ENCODE data around the gene NRXN2.

Gene NRXN2

DNA sequence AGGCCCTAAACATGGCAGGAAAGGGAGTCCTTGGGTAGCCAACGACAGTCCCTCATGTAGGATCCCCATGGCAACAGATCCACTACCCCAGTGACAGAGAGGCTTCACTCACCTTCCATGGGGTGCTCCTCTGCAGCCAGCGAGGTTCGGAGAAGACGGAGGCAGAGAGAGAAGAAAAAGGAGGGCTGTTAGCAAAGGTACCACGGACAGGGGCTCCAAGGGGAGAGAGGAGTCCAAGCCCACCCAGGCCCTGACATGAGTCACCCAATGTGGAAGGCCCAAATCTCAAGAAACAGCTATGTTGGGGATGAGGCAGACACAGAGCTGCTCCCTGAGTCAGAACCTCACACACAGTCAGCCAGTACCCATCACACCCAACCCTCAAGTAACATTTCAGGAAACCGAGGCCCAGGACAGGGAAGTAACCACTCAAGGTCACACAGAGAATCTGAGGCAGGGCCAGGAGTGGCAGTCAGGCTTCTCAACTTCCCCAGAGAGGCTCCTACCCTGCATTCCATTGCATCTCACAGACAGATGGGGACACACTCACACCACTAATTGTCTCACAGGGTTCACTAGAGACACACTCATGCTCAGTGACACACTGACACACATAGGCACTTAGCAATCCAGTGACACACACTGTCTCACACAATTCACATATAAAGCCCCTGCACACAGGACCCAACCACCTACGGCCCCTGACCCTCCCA lies 25.2 kb downstream of the NRXN2 start:
- DNase-seq, result no peak

GRCh38 chr11:64696045-64696444 lies 27.0 kb downstream of the NRXN2 start:
- no peak for DNase-seq

- no peak for DNase-seq
Measured at GRCh38 chr11:64695548-64695947, 27.4 kb downstream of the NRXN2 start.

- no peak for DNase-seq
Measured at GRCh38 chr11:64694821-64695365, 28.1 kb downstream of the NRXN2 start.

DNA sequence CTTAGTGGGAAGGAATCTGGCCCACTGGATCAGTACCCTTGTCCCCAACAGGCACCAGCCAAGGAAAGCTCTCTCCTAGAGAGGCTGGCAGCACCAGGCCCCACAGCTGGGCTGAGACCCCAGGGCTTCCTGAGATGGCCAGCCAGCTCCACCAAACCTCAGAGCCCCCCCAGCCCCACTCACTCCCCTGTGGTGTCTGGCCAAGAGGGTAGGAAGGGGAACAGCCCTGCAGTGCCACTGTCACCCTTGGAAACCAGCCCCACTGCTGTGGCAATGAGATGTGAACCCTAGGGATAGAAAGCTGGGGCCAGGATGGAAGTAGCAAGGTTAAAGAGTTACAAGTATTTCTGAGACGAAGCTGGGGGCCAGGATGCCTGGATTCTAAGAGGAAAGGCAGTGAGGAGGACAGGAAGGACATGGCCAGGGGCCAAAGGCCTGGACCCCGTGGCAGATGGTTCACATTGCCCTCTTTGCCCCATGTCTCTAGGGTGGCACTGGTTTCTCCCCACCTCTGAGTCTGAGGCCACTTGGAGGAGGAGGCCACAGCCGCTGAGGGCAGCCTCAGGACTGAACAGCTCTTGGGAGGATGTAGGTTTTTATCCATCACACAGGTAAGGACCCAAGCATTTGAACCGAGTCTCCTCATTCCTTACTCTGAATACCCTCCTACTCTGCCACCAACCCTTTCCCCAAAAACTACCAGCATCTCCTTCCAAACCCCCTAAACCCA lies 28.8 kb downstream of the NRXN2 start:
- no peak for DNase-seq

- no peak for DNase-seq
Measured at GRCh38 chr11:64692764-64693331, 30.1 kb downstream of the NRXN2 start.

DNA sequence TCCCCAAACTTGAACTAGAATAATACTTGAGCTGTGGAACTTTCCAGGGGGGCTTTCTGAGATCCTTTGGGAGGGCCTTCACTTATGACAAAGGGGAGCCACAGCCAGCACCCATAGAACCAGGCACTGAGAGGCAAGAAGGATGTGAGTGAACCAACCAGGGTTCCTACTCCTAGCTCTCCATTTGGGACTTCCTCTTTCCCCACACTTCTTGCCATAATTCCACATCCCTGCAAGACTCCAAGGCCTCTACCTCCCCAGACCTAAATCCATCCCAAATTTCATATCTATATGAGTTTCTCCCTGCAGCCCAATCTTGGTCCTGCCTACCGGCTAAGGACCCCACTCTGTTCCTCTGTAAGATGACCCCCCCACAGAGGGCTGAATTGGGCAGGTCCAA lies 31.5 kb downstream of the NRXN2 start:
- DNase-seq, result no peak

DNA sequence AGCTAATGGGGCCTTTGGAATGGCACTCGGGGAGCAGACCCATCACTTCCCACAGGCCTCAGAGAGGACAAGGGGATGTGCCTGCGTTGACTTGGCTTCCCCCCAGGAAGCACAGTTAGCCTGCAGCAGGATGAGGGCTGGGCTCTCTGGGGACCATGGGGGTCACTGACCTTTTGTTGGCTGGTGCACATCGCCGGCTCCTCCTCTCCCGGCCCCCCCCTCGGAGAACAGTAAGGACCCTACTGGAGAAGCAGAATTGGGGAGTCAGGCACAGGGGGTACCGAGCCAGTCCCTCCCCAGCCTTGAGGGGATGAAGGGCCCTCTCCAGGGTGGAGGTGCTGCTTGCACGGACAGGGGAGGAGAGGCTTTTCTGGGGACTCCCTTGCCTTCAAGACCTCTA lies 32.8 kb downstream of the NRXN2 start:
- no peak for DNase-seq

- peak; percentile 74 to 88 (median 87) for DNase-seq
Measured at GRCh38 chr11:64688534-64688982, 34.4 kb downstream of the NRXN2 start.

GRCh38 chr11:64687643-64688533 lies 35.1 kb downstream of the NRXN2 start:
- no peak for DNase-seq

- no peak for DNase-seq
Measured at GRCh38 chr11:64687204-64687603, 35.8 kb downstream of the NRXN2 start.

DNA sequence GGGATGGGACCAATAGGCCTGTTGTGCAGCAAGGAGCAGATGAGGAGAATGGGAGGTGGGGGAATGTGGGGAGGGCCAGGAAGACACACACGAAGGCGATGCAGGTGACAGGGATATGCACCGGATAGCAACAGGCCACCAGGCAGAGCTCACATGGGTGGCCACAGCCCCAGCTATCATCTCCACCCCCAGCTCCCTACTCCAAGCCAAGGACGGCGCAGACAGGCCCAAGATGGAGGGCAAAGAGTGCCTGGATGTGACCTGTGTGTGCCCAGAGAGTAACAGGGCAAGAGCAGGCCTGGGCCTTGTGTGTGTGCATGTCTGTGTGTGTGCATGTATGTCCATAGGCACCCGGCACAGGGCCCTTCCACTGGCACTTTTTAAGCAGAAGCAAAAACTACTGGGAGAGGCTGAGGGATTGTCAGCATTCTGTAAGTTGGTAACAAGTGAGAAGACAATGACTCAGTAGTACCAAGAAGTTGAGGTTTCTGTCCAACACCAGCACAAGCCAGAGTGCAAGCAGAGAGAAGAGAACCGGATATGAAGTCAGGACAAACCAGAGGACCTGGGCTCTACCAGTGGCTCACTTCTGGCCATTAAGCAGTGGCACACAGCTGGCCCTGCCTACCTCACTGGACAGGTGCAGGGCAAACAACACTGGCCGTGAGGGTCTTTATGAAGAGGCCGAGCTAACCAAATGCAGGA lies 36.4 kb downstream of the NRXN2 start:
- no peak for DNase-seq

DNA sequence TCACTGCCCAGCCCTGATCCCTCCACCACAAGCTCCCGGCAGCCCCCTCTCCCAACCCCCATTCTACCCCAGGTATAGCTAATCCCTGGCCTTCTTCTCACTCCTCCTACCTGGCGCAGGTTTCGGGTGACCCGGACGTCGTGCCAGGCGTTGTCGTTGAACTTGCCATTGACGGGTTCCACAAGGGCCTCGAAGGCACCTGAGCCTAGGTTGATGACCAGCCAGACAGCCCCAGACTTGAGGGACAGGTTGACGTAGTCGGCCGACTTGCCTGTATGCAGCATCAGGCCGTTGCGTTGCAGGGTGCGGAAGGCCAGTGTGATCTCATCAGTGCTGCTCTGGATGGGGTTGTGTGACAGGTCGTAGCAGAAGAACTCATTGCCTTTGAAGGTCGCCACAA lies 37.5 kb downstream of the NRXN2 start:
- no peak for DNase-seq

DNA sequence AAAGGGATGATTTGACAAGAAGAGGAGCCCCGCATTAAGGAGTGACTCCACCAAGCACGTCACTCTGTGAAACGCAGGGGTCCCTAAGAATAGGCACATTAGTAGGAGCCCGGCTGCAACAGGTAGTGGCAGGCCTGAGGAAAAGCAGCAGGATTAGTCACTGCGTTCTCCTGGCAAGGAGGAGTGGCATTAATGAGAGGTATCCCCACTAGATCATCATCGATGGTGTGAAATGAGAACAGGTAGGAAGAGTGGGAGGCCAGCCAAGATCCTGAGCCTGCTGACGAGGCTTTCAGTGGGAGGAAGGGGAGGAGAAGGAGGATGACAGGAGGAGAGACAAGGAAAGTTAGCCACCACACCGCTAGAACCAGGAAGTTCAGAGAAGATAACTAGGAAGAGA lies 38.6 kb downstream of the NRXN2 start:
- DNase-seq, result no peak

- no peak for DNase-seq
Measured at GRCh38 chr11:64681171-64681570, 41.8 kb downstream of the NRXN2 start.

DNA sequence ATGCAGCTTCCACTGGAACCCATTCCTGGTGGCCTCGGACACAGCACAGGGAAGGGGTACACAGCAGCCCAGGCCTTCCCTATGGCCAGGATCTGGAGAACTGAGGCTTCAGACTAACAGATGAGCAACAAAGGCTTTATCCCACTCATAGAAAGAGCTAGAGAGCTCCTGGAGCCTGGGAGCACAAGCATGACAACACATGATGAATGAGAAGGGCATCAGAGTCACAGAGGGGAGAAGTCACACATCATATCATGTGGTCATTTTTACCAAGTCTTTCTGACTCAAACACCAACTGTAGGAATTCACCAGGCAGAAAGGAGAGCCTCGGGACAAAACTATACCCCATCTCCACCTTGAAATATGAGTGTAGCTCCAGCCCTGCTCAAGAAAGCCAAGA lies 43.2 kb downstream of the NRXN2 start:
- DNase-seq, result no peak

- DNase-seq, result no peak
Measured at GRCh38 chr11:64677441-64678023, 45.5 kb downstream of the NRXN2 start.

- no peak for DNase-seq
Measured at GRCh38 chr11:64676261-64676615, 46.8 kb downstream of the NRXN2 start.

GRCh38 chr11:64675450-64676260 lies 47.3 kb downstream of the NRXN2 start:
- no peak for DNase-seq

GRCh38 chr11:64674774-64675173 lies 48.2 kb downstream of the NRXN2 start:
- no peak for DNase-seq

GRCh38 chr11:64673279-64673678 lies 49.7 kb downstream of the NRXN2 start:
- no peak for DNase-seq

Measured in stimulated activated naive CD4-positive, alpha-beta T cell (primary cell).